HG03442 (cell line): Measurements from ENCODE around the gene R3HDM2.

Source experiments
- ATAC-seq: cut with Tn5 transposase; IDR thresholded peaks from one replicate; pipeline ENCODE4 v1.9.1; 2021; ENCODE audit warnings: mild to moderate bottlenecking, moderate library complexity; ENCODE audit not compliant: unreplicated experiment

R3HDM2 gene

DNA sequence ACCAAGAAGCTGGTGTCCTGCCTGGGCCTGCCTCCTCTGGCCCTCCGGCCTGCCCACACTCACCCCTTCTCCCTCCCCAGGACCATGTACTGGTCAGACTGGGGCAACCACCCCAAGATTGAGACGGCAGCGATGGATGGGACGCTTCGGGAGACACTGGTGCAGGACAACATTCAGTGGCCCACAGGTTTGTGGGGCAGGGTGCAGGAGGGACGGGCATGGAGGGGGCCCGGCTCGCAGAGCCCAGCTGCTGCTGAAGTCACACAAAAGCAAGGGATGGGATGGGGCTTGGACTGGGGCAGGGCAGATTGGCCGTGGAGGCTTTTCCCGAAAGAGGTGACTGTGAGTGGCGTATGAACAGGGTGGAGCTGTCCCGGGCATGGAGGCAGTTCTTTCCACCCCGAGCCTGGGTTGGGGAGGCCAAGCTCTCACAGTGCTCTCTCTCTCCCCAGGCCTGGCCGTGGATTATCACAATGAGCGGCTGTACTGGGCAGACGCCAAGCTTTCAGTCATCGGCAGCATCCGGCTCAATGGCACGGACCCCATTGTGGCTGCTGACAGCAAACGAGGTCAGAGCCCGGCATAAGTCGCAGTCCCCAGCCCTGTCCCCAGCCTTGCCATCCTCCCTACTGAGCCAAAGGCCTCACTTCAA lies 222.1 kb downstream of the R3HDM2 start:
- no peak for ATAC-seq

DNA sequence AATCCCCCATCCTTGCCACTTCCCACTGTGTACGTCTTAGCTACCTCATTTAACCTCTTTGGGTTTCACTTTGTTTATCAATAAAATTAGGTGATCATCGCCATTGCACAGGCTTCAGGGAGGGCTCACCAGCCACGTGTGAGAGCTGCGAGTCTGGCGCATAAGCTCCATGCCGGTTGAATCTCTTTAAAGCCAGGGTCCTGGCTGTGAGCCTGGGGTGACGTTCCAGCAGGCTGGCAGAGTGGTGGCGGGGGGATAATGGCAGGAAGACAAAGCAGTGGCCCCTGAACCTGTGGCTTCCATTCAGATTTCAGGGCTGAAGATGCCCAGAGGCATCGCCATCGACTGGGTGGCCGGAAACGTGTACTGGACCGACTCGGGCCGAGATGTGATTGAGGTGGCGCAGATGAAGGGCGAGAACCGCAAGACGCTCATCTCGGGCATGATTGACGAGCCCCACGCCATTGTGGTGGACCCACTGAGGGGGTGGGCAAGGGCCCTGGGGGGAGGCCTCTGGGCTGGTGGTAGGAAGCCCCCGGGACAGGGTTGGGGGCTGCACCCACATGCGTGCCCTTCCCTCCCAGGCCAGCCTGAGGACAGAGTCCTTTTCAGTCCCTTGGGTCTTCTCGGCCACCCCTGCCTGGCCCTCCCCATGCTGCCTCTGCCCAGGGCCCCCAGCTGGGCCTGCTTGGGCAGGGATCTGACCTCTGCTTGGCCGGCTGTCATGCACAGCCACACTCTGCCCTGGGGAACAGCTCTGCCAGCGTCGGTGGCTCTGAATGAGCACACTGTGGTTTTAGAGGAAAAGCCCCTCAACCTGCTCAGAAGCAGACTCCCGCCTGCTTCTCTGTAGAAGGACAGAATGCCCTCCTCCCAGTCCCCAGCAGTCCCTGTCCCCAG lies 222.9 kb downstream of the R3HDM2 start:
- no peak for ATAC-seq

DNA sequence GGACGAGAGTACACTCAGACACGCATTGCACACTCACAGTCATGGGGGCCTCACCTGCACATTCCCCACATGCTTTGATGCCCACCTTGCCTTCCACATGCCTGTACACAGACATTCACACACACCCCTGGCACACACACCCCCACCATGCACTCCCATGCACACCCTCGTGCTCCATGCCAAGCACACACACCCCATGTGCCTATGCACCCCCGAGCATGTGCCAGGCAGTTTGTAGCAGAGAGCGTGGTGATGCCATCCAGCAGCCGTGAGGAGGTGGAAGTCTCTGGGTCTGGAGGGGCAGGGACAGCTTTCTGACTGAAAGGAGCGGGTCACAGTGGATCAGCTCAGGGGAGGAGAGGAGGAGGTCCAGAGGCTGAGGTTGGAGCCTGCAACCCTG lies 224.9 kb downstream of the R3HDM2 start:
- ATAC-seq: no peak

DNA sequence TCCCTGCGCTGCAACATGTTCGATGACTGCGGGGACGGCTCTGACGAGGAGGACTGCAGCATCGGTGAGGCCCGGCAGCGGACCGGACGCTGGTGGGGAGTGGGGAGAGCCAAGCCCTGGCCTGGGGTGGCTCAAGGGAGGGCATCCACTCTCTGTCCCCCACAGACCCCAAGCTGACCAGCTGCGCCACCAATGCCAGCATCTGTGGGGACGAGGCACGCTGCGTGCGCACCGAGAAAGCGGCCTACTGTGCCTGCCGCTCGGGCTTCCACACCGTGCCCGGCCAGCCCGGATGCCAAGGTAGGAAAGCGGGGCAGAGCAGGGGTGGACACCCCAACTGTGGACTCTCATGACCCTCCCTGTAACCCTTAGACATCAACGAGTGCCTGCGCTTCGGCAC lies 225.7 kb downstream of the R3HDM2 start:
- no peak for ATAC-seq

DNA sequence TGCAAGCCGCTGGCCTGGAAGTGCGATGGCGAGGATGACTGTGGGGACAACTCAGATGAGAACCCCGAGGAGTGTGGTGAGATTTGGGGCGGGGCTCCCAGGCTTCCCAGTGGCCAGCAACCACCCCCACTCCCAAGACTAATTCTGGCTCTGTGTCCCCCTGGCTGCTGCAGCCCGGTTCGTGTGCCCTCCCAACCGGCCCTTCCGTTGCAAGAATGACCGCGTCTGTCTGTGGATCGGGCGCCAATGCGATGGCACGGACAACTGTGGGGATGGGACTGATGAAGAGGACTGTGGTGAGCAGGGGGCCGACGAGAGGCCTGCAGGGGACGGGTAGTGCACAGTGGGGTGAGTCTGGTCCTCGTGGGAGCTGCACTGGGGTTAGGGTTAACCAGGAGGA lies 226.4 kb downstream of the R3HDM2 start:
- ATAC-seq: no peak

DNA sequence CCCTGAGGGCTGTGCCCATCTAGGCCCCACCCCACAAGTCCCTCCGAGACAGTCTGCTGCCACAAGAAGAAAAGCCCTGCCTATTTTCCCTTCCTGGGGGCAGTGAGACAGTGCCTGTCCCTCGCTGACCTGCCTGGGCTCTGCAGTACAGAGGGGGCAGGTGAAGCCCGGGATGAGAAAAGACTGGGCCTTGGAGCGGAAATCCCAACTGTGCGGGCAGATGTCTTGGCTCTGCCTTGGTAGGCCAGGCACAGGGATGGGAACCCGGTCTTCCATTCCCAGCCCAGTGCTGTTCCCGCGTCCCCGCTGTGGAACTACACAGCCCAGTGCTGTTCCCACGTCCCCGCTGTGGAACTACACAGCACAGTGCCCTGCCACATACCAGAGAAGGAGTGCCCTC lies 227.1 kb downstream of the R3HDM2 start:
- ATAC-seq: no peak
